ENCODE data around the gene APBB2. TPM values are rescaled to one million over a fixed set of nuclear protein-coding genes. Genes with fewer than 3 reads are reported as not detected.

Gene APBB2
- polyA plus RNA-seq, 3 donors = 0.15 to 0.33 TPM; not detected in 1

- H3K9me3 Mint-ChIP-seq = no peaks in the 10 kb centered on the region
- H3K9me3 ChIP-seq (replicated peaks in 1 of 2; ENCODE audit: control insufficient read depth in 1 of 2, insufficient read depth in 1 of 2, low read length in 2 of 2) = no peaks in the 10 kb centered on the region
- no peaks in the 10 kb centered on the region for H3K36me3 Mint-ChIP-seq
- no peak for TF ChIP-seq CTCF (IDR thresholded peaks at IDR 0.05)
- H3K9ac ChIP-seq (ENCODE audit: insufficient read depth, low read length, poor library complexity, severe bottlenecking) = no peak overlapping the region
- H3K36me3 ChIP-seq (replicated peaks in 1 of 2; ENCODE audit: control insufficient read depth in 1 of 2, insufficient read depth in 2 of 2, low read length in 2 of 2) = no peaks in the 10 kb centered on the region
- H3K4me2 ChIP-seq (replicated peaks; ENCODE audit: extremely low read depth, low read length, poor library complexity, severe bottlenecking) = no peak overlapping the region
- no peak overlapping the region for H3K27ac Mint-ChIP-seq
- intact Hi-C loops (cut with micrococcal nuclease) = no loop called here
- H3K4me1 Mint-ChIP-seq = no peaks in the 10 kb centered on the region
- DNase-seq = no peak
- peaks cover 0 to 5% (median 2%) of the 10 kb centered on the region in 3 donors for H3K27me3 Mint-ChIP-seq (ENCODE audit: low read depth in 3 of 3)
- H4K20me1 ChIP-seq (ENCODE audit: insufficient read depth, low read length) = no peaks in the 10 kb centered on the region
- no peaks in the 10 kb centered on the region for H3K27me3 ChIP-seq (ENCODE audit: control insufficient read depth in 2 of 2, insufficient read depth in 2 of 2, low read length in 2 of 2)
- WGBS (ENCODE audit: insufficient coverage) = 100% methylated on average over 1 of the region's 4 CpGs
- H3K27ac ChIP-seq (ENCODE audit: low read depth in 1 of 2, low read length in 2 of 2) = no peak overlapping the region
- no peak overlapping the region for H3K4me3 Mint-ChIP-seq
- no peaks in the 10 kb centered on the region for H3K79me2 ChIP-seq (ENCODE audit: insufficient read depth, low read length)
- H3K4me3 ChIP-seq (replicated peaks in 1 of 3; ENCODE audit: low read depth in 2 of 3, low read length in 3 of 3) = no peak overlapping the region
- H3K4me1 ChIP-seq (ENCODE audit: control insufficient read depth in 1 of 2, insufficient read depth in 2 of 2, low read length in 2 of 2) = no peaks in the 10 kb centered on the region
- H2AFZ ChIP-seq (ENCODE audit: insufficient read depth, low read depth, low read length, poor library complexity, severe bottlenecking) = no peak overlapping the region
Measured at GRCh38 chr4:40864531-40864930, 349.8 kb downstream of the APBB2 start.

- Mint-ChIP-seq H3K4me3 (no peak overlapping the region), H3K4me1 (peaks cover 30% of the 10 kb centered on the region), H3K36me3 (peaks cover 0 to 1% of the 10 kb centered on the region in 2 donors), H3K27ac (peak overlapping the region in 1 of 7 donors; percentile 23), H3K27me3 (ENCODE audit: low read depth in 3 of 3) (peaks cover 11 to 16% (median 12%) of the 10 kb centered on the region in 3 donors), H3K9me3 (peaks cover 0 to 2% (median 0%) of the 10 kb centered on the region in 7 donors)
- no peak for DNase-seq
- intact Hi-C loops (cut with micrococcal nuclease) = loop anchor here in 1 of 2 donors (5.0 kb wide), 1 partner anchor 37 kb away; no protein-coding TSS in a partner anchor
- Histone ChIP-seq H4K20me1 (ENCODE audit: insufficient read depth, low read length) (no peaks in the 10 kb centered on the region), H2AFZ (ENCODE audit: insufficient read depth, low read depth, low read length, poor library complexity, severe bottlenecking) (no peak overlapping the region), H3K79me2 (ENCODE audit: insufficient read depth, low read length) (no peaks in the 10 kb centered on the region), H3K9ac (ENCODE audit: insufficient read depth, low read length, poor library complexity, severe bottlenecking) (no peak overlapping the region), H3K4me1 (ENCODE audit: control insufficient read depth in 1 of 2, insufficient read depth in 2 of 2, low read length in 2 of 2) (peaks cover 26 to 29% of the 10 kb centered on the region in 2 donors), H3K27ac (ENCODE audit: low read depth in 1 of 2, low read length in 2 of 2) (no peak overlapping the region), H3K9me3 (replicated peaks in 1 of 2; ENCODE audit: control insufficient read depth in 1 of 2, insufficient read depth in 1 of 2, low read length in 2 of 2) (no peaks in the 10 kb centered on the region), H3K27me3 (ENCODE audit: control insufficient read depth in 2 of 2, insufficient read depth in 2 of 2, low read length in 2 of 2) (no peaks in the 10 kb centered on the region), H3K4me3 (replicated peaks in 1 of 3; ENCODE audit: low read depth in 2 of 3, low read length in 3 of 3) (no peak overlapping the region), H3K4me2 (replicated peaks; ENCODE audit: extremely low read depth, low read length, poor library complexity, severe bottlenecking) (no peak overlapping the region), H3K36me3 (replicated peaks in 1 of 2; ENCODE audit: control insufficient read depth in 1 of 2, insufficient read depth in 2 of 2, low read length in 2 of 2) (no peaks in the 10 kb centered on the region)
- no peak for TF ChIP-seq CTCF (IDR thresholded peaks at IDR 0.05)
- WGBS (ENCODE audit: insufficient coverage) = 81% methylated on average over 2 of the region's 2 CpGs
Measured at GRCh38 chr4:40858962-40859361, 355.4 kb downstream of the APBB2 start.
